RWPE2 (cell line): ENCODE data around the gene TTC34.

Experiments used
- ATAC-seq: fragments of 200-7000 bp; cut with Tn5 transposase; 3 replicates; pipeline ENCODE4 v1.9.1; 2021; ENCODE audit warnings: low read depth
- DNase-seq: peaks from one replicate; pipeline ENCODE4 v3.0.0-alpha.2; 2020; ENCODE audit warnings: low spot score
- H3K27ac ChIP-seq: fragments of 450-650 bp; 2 replicates; pipeline ENCODE4 v1.5.1; 2017; ENCODE audit warnings: mild to moderate bottlenecking; ENCODE audit not compliant: poor library complexity, severe bottlenecking
- H3K27me3 ChIP-seq: fragments of 250-450 bp; sonication (Bioruptor Pico); 2 replicates; pipeline ENCODE4 v1.5.1; 2021; ENCODE audit warnings: mild to moderate bottlenecking, moderate library complexity; ENCODE audit not compliant: insufficient read depth, poor library complexity, severe bottlenecking
- H3K36me3 ChIP-seq: fragments of 250-450 bp; sonication (Bioruptor Pico); 2 replicates; pipeline ENCODE4 v1.5.1; 2020; ENCODE audit warnings: low read depth, mild to moderate bottlenecking, moderate library complexity
- H3K4me1 ChIP-seq: fragments of 250-450 bp; sonication (Bioruptor Pico); 2 replicates; pipeline ENCODE4 v1.5.1; 2021; ENCODE audit warnings: mild to moderate bottlenecking, moderate library complexity; ENCODE audit not compliant: insufficient read depth, poor library complexity, severe bottlenecking
- H3K4me3 ChIP-seq: fragments of 250-450 bp; sonication (Bioruptor Pico); 2 replicates; pipeline ENCODE4 v1.5.1; 2021; ENCODE audit warnings: mild to moderate bottlenecking, moderate library complexity; ENCODE audit not compliant: severe bottlenecking
- H3K9me3 ChIP-seq: fragments of 250-450 bp; sonication (Bioruptor Pico); 2 replicates; pipeline ENCODE4 v1.5.1; 2021; ENCODE audit warnings: mild to moderate bottlenecking, moderate library complexity; ENCODE audit not compliant: severe bottlenecking
- TF ChIP-seq, protein P1 (sequence below): fragments of 450-650 bp; IDR thresholded peaks from one replicate; pipeline ENCODE4 v1.5.1; 2017; ENCODE audit warnings: mild to moderate bottlenecking, moderate library complexity; ENCODE audit not compliant: poor library complexity, severe bottlenecking

Gene TTC34

DNA sequence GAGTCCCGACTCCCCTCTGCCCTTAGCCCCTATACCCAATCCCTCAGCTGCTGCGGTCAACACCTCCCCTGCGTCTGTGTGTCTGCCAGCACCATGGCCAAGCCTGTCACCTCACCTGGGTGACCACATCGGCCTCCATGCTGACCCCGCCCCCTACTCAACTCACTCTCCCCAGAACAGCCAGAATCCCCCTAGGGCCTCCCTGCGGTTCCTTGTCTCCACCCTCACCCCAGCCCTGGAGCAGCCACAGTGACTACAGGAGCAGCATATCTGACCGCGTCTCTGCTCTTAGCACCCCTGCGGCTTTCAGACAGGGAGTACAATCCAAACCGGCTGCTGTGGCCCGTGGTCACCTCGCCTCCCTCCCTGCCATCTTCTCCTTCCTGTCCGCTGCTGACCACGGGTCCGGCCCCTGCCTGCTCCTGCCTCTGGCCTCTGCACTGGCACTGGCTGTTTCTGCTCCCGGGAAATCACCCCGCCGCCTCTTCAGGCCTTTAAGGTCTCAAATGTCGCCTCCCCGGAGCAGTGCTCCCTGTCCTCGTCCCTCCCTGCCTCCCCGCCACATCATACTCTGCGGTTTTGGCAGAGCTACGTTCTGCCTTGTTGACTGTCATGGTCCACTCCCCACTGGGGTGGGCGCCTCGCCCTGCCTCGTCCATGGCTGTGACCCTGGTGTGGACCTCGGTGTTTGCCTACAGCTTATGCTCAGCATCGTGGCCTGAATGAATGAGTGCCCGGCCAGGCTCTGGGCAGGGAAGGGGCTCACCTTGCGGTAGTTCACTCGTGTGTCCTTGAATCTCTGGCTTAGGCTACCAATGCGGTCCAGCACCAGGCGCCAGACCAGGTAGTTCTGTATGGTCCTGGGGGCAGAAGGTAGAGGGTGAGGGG is 203.8 kb downstream of the TTC34 start:
- no peaks in the 10 kb centered on the region for H3K4me1 ChIP-seq
- TF ChIP-seq, protein P1, sequence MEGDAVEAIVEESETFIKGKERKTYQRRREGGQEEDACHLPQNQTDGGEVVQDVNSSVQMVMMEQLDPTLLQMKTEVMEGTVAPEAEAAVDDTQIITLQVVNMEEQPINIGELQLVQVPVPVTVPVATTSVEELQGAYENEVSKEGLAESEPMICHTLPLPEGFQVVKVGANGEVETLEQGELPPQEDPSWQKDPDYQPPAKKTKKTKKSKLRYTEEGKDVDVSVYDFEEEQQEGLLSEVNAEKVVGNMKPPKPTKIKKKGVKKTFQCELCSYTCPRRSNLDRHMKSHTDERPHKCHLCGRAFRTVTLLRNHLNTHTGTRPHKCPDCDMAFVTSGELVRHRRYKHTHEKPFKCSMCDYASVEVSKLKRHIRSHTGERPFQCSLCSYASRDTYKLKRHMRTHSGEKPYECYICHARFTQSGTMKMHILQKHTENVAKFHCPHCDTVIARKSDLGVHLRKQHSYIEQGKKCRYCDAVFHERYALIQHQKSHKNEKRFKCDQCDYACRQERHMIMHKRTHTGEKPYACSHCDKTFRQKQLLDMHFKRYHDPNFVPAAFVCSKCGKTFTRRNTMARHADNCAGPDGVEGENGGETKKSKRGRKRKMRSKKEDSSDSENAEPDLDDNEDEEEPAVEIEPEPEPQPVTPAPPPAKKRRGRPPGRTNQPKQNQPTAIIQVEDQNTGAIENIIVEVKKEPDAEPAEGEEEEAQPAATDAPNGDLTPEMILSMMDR, result no peak
- no peaks in the 10 kb centered on the region for H3K36me3 ChIP-seq
- no peak overlapping the region for H3K27ac ChIP-seq
- H3K9me3 ChIP-seq, result no peaks in the 10 kb centered on the region
- DNase-seq, result no peak
- no peak for ATAC-seq
- H3K27me3 ChIP-seq, result peaks cover 19% of the 10 kb centered on the region
- no peak overlapping the region for H3K4me3 ChIP-seq

DNA sequence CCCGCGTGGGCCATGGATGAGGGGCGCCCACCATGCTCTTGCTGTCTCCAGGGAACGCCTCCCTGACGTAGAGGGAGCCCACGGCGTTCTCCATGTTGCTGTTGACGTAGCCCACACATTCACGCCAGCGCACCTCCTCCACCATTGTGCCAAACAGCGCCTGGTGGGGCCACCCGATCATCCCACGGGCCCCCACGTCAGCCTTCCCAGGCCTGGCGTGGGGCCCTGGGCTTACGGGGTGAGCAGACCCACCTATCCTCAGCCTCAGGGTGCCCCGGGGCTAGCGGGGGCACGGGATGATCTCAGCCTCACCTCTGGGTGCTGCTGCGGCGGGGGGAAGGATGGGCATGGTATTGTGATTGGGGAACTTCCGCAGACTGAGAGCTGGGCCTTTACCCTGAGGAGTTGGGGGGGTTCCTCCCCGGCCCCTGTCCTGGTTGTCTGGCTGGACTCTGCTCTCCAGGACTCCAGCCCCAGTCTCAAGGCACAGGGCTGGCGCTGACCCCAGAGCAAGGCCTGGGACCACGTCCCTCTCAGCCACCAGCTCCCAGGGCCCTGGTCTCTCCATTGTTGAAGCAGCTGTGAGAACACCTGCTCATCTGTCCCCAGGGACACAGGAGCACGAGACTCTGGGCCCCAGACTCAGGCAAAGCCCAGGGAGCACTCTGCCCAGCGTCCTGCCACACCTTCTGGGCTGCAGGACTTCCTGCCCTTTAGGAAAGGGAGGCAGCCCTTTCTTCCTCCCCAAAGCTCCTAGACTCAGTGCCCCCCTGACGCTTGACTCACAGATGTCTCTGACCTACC is 204.8 kb downstream of the TTC34 start:
- Histone ChIP-seq H3K27ac (no peak overlapping the region), H3K27me3 (peaks cover 16% of the 10 kb centered on the region), H3K4me3 (no peak overlapping the region), H3K9me3 (no peaks in the 10 kb centered on the region), H3K4me1 (no peaks in the 10 kb centered on the region), H3K36me3 (no peaks in the 10 kb centered on the region)
- DNase-seq (no peak), ATAC-seq (no peak)
- TF ChIP-seq, protein P1, result no peak

DNA sequence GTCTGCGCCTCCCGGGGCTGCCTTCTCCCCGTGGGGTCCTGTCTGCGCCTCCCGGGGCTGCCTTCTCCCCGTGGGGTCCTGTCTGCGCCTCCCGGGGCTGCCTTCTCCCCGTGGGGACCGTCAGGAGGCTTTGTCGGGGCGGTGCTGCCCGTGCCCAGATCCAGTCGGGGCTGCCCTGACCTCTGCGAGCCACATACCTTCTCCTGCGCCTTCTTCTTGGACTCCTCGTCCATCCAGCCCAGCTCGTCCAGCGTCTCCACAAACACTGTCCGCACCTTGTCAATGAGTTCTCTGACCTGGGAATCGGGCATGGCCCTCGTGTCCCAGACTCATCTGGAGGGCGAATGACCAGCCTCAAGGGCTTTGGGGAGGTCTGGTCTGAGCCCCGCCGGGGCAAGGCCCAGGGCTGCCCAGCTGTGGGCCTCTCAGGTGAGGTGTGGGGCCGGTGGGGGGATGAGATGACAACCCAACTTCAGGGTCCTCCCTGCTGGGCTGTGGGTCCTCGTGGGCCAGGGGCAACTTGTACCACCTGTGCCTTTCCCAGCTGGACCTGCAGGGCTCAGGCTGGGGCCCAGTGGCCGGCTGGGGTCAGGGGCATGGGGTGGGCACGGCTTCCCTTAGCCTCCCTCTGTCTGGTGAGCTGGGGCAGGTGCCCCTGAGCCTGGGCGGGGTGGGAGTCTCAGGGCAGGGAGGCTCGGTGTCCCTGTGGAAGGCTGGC is 205.5 kb downstream of the TTC34 start:
- H3K4me1 ChIP-seq, result no peaks in the 10 kb centered on the region

DNA sequence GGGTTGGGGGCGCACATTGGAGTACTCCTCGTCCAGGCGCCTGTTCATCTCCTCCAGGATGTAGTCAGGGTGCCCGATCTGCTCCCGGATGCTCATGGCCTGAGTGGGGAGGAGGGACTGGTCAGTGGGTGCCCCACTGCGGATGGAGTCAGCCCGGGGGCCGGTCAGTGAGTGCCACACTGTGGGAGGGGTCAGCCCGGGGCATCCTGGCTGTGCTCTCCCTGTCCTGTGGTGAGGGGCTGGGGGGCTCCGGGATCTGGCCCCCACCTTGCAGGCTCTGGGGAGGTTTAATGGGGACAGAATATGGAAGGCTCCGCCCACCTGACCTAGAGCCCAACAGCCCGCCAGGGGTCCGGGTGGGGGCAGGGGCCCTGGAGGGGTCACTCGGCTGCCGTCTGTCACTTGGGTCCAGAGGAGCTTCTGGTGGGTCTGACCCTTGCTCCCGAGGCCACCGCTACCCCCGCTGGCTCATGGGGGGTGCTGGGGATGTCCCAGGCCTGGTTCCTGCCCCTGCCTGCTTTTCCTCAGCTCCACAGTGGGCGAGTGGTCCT is 206.2 kb downstream of the TTC34 start:
- H3K27ac ChIP-seq, result no peak overlapping the region
- no peaks in the 10 kb centered on the region for H3K4me1 ChIP-seq
- H3K9me3 ChIP-seq, result no peaks in the 10 kb centered on the region
- H3K4me3 ChIP-seq, result no peak overlapping the region
- no peaks in the 10 kb centered on the region for H3K36me3 ChIP-seq
- peak; percentile 64 for DNase-seq
- peaks cover 6% of the 10 kb centered on the region for H3K27me3 ChIP-seq
- TF ChIP-seq, protein P1, result no peak
- ATAC-seq, result no peak

More for the DNA sequence above, 205.5 kb downstream of the TTC34 start:
- ATAC-seq, result no peak
- no peaks in the 10 kb centered on the region for H3K36me3 ChIP-seq
- H3K27ac ChIP-seq, result no peak overlapping the region
- TF ChIP-seq, protein P1, result no peak
- peaks cover 9% of the 10 kb centered on the region for H3K27me3 ChIP-seq
- H3K4me3 ChIP-seq, result no peak overlapping the region
- peak; percentile 63 for DNase-seq
- no peaks in the 10 kb centered on the region for H3K9me3 ChIP-seq
